ENCODE results near the gene UST.

The UST gene

DNA sequence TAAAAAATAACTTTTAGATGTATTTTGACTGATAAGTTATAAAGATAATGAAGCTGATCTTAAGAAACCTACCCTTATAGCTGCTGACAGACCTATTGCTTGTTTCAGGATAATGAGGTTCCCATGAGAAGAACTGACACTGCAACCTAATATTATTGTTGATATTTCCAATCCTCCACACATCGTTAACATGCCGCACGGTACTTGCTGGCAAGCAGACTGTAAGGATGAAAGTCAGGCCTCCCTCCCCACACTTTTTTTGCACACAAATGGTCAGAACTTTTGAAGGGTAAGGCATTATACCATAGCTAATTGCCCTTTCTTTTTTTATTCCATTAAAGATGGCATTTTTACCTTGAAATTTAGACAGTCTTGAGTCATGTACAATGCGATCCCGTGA is 210.9 kb downstream of the UST start:
- Histone ChIP-seq H3K27me3 (peaks cover 4% of the 10 kb centered on the region), H3K4me1 (no peaks in the 10 kb centered on the region), H3K36me3 (no peaks in the 10 kb centered on the region), H3K9me3 (no peaks in the 10 kb centered on the region), H3K4me3 (ENCODE audit: low read depth, low read length) (no peak overlapping the region)
- DNase-seq, result no peak
- TF ChIP-seq, protein P1, sequence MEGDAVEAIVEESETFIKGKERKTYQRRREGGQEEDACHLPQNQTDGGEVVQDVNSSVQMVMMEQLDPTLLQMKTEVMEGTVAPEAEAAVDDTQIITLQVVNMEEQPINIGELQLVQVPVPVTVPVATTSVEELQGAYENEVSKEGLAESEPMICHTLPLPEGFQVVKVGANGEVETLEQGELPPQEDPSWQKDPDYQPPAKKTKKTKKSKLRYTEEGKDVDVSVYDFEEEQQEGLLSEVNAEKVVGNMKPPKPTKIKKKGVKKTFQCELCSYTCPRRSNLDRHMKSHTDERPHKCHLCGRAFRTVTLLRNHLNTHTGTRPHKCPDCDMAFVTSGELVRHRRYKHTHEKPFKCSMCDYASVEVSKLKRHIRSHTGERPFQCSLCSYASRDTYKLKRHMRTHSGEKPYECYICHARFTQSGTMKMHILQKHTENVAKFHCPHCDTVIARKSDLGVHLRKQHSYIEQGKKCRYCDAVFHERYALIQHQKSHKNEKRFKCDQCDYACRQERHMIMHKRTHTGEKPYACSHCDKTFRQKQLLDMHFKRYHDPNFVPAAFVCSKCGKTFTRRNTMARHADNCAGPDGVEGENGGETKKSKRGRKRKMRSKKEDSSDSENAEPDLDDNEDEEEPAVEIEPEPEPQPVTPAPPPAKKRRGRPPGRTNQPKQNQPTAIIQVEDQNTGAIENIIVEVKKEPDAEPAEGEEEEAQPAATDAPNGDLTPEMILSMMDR (IDR thresholded peaks at IDR 0.05; ENCODE audit: low read depth, low read length), result no peak

GRCh38 chr6:148959008-148959407 is 212.2 kb downstream of the UST start:
- TF ChIP-seq, protein P1 (IDR thresholded peaks at IDR 0.05; ENCODE audit: low read depth, low read length), result no peak
- no peaks in the 10 kb centered on the region for H3K36me3 ChIP-seq
- peaks cover 4% of the 10 kb centered on the region; the same call in 1 of the 2 replicates for H3K27me3 ChIP-seq
- no peak for DNase-seq
- no peaks in the 10 kb centered on the region for H3K4me1 ChIP-seq
- H3K9me3 ChIP-seq, result no peaks in the 10 kb centered on the region
- H3K4me3 ChIP-seq (ENCODE audit: low read depth, low read length), result no peak overlapping the region

GRCh38 chr6:148959501-148959900 is 212.7 kb downstream of the UST start:
- Histone ChIP-seq H3K27me3 (peaks cover 4% of the 10 kb centered on the region; the same call in 1 of the 2 replicates), H3K4me3 (ENCODE audit: low read depth, low read length) (no peak overlapping the region), H3K9me3 (no peaks in the 10 kb centered on the region), H3K36me3 (no peaks in the 10 kb centered on the region), H3K4me1 (no peaks in the 10 kb centered on the region)
- TF ChIP-seq, protein P1 (IDR thresholded peaks at IDR 0.05; ENCODE audit: low read depth, low read length), result no peak
- no peak for DNase-seq

- Histone ChIP-seq H3K27me3 (peaks cover 8% of the 10 kb centered on the region; the same call in 1 of the 2 replicates), H3K9me3 (no peaks in the 10 kb centered on the region), H3K36me3 (no peaks in the 10 kb centered on the region), H3K4me3 (ENCODE audit: low read depth, low read length) (no peak overlapping the region), H3K4me1 (no peaks in the 10 kb centered on the region)
- DNase-seq, result no peak
- TF ChIP-seq, protein P1 (IDR thresholded peaks at IDR 0.05; ENCODE audit: low read depth, low read length), result no peak
These were observed 216.2 kb downstream of the UST start for GRCh38 chr6:148962854-148963515.

GRCh38 chr6:148963738-148964137 is 216.9 kb downstream of the UST start:
- H3K4me3 ChIP-seq (ENCODE audit: low read depth, low read length), result no peak overlapping the region
- no peaks in the 10 kb centered on the region for H3K36me3 ChIP-seq
- H3K9me3 ChIP-seq, result no peaks in the 10 kb centered on the region
- TF ChIP-seq, protein P1 (IDR thresholded peaks at IDR 0.05; ENCODE audit: low read depth, low read length), result no peak
- no peaks in the 10 kb centered on the region for H3K4me1 ChIP-seq
- DNase-seq, result no peak
- H3K27me3 ChIP-seq, result peaks cover 12% of the 10 kb centered on the region

- Histone ChIP-seq H3K4me3 (ENCODE audit: low read depth, low read length) (no peak overlapping the region), H3K36me3 (no peaks in the 10 kb centered on the region), H3K9me3 (no peaks in the 10 kb centered on the region), H3K27me3 (peaks cover 14% of the 10 kb centered on the region), H3K4me1 (no peaks in the 10 kb centered on the region)
- DNase-seq, result no peak
- TF ChIP-seq, protein P1 (IDR thresholded peaks at IDR 0.05; ENCODE audit: low read depth, low read length), result no peak
These were observed 217.6 kb downstream of the UST start for GRCh38 chr6:148964467-148964866.

All from BE2C (cell line).